B cell (primary cell): Measurements from ENCODE around the gene ACOT11. TPM values are rescaled to one million over a fixed set of nuclear protein-coding genes. Genes with fewer than 3 reads are reported as not detected.

ENCODE experiments used
- ATAC-seq: fragments of 200-7000 bp; cut with Tn5 transposase; one replicate; pipeline ENCODE4 v1.10.0; 2021; ENCODE audit warnings: low read depth, mild to moderate bottlenecking, moderate number of reproducible peaks, moderate library complexity
- CTCF ChIA-PET: fragments of 350-600 bp; sonication (Branson Sonifier 250); formaldehyde crosslinking; loops from one replicate; lab custom pipeline; 2021; ENCODE audit warnings: antibody characterized with exemption, inconsistent platforms; lab: Charles Lee
- POLR2A ChIA-PET: fragments of 350-600 bp; sonication (Branson Sonifier 250); formaldehyde crosslinking; loops from one replicate; lab custom pipeline; 2021; ENCODE audit warnings: antibody characterized with exemption; lab: Charles Lee
- DNase-seq: peaks from one replicate; pipeline ENCODE4 v3.0.0; 2013
- H2AFZ ChIP-seq: 2 replicates; pipeline ENCODE4 v1.6.1; 2012; ENCODE audit warnings: mild to moderate bottlenecking, low read depth, low read length; ENCODE audit not compliant: insufficient read depth, poor library complexity, severe bottlenecking
- H3K27ac ChIP-seq, 2 donors: 1 replicate in 1 of 2; 2 replicates in 1 of 2; pipeline ENCODE4 v1.5.1; 2012 to 2013; ENCODE audit warnings: low read length in 2 of 2, mild to moderate bottlenecking in 2 of 2, moderate library complexity in 1 of 2
- H3K27me3 ChIP-seq, 4 experiments: fragments of 200-600 bp in 1 of 4; sonication (generic) in 1 of 4; replicated peaks in 1 of 4; 1 replicate in 2 of 4; 2 replicates in 2 of 4; pipeline versions ENCODE4 v1.6.1 to v1.7.0; 2013 to 2016; ENCODE audit warnings: low read length in 3 of 4, mild to moderate bottlenecking in 2 of 4, mixed read lengths in 1 of 4, moderate library complexity in 1 of 4; ENCODE audit not compliant: insufficient read depth in 4 of 4, control insufficient read depth in 3 of 4; ENCODE audit errors: control extremely low read depth in 1 of 4
- H3K36me3 ChIP-seq, 2 experiments: replicated peaks in 1 of 2; 1 replicate in 1 of 2; 2 replicates in 1 of 2; pipeline versions ENCODE4 v1.6.1 to v1.7.1; 2013; ENCODE audit warnings: low read length in 1 of 2; ENCODE audit not compliant: insufficient read depth in 2 of 2, control insufficient read depth in 1 of 2; ENCODE audit errors: control extremely low read depth in 1 of 2, extremely low read depth in 1 of 2
- H3K4me1 ChIP-seq, 2 donors: fragments of 200-600 bp in 1 of 2; sonication (generic) in 1 of 2; 1 replicate in 1 of 2; 2 replicates in 1 of 2; pipeline versions ENCODE4 v1.5.1 to v1.6.1; 2013 to 2017; ENCODE audit warnings: low read length in 2 of 2; ENCODE audit not compliant: control insufficient read depth in 2 of 2, insufficient read depth in 2 of 2
- H3K4me2 ChIP-seq: replicated peaks from 2 replicates; pipeline ENCODE3; 2012; ENCODE audit warnings: mild to moderate bottlenecking, low read depth, low read length; ENCODE audit not compliant: poor library complexity, severe bottlenecking
- H3K4me3 ChIP-seq, 5 experiments: fragments of 200-600 bp in 1 of 5; sonication (generic) in 1 of 5; 1 replicate in 3 of 5; 2 replicates in 2 of 5; pipeline versions ENCODE4 v1.5.1 to v1.7.0; 2011 to 2016; ENCODE audit warnings: low read length in 4 of 5, mild to moderate bottlenecking in 4 of 5, low read depth in 2 of 5, control low read depth in 1 of 5, moderate library complexity in 1 of 5; ENCODE audit not compliant: insufficient read depth in 1 of 5; ENCODE audit errors: control extremely low read depth in 1 of 5, extremely low read depth in 1 of 5
- H3K79me2 ChIP-seq: fragments of 200-600 bp; sonication (generic); one replicate; pipeline ENCODE4 v1.6.0; 2016; ENCODE audit warnings: low read length; ENCODE audit not compliant: control insufficient read depth, insufficient read depth
- H3K9ac ChIP-seq: fragments of 200-600 bp; sonication (generic); 2 replicates; pipeline ENCODE4 v1.6.1; 2017; ENCODE audit warnings: mild to moderate bottlenecking, low read length, moderate library complexity
- H3K9me3 ChIP-seq, 3 donors: one replicate each; pipeline versions ENCODE4 v1.6.1 to v1.7.1; 2013; ENCODE audit warnings: low read length in 2 of 3; ENCODE audit not compliant: control insufficient read depth in 2 of 3, insufficient read depth in 1 of 3; ENCODE audit errors: control extremely low read depth in 1 of 3
- H4K20me1 ChIP-seq: 2 replicates; pipeline ENCODE4 v1.6.0; 2012; ENCODE audit warnings: mild to moderate bottlenecking, low read length; ENCODE audit not compliant: insufficient read depth, control insufficient read depth, poor library complexity, severe bottlenecking
- H3K27ac Mint-ChIP-seq: one replicate; pipeline ENCODE4 v1.8.0; 2021; ENCODE audit warnings: mixed read lengths
- H3K27me3 Mint-ChIP-seq: one replicate; pipeline ENCODE4 v1.8.0; 2021; ENCODE audit warnings: mixed read lengths
- H3K4me1 Mint-ChIP-seq: one replicate; pipeline ENCODE4 v1.8.0; 2021; ENCODE audit warnings: mixed read lengths
- H3K4me3 Mint-ChIP-seq: one replicate; pipeline ENCODE4 v1.8.0; 2021; ENCODE audit warnings: mixed read lengths
- H3K9me3 Mint-ChIP-seq: one replicate; pipeline ENCODE4 v1.8.0; 2022; ENCODE audit warnings: mixed read lengths; ENCODE audit not compliant: insufficient read depth
- CTCF ChIP-seq: fragments of 200-600 bp; IDR thresholded peaks from one replicate; pipeline ENCODE4 v1.8.0; 2022; ENCODE audit warnings: antibody characterized with exemption, mild to moderate bottlenecking
- EZH2 ChIP-seq: IDR thresholded peaks from 2 replicates; pipeline ENCODE4 v1.6.1; 2012; ENCODE audit warnings: borderline replicate concordance, low read depth, mild to moderate bottlenecking, moderate library complexity, low read length; ENCODE audit not compliant: insufficient read depth, poor library complexity, severe bottlenecking
- WGBS: methylation state at CpG from one replicate; pipeline ENCODE4 v1.1.5; 2013; ENCODE audit warnings: missing lambda C conversion rate; ENCODE audit not compliant: insufficient coverage; 5-methylcytosine and 5-hydroxymethylcytosine counted together
- intact Hi-C: fragments of 100-400 bp; cut with micrococcal nuclease; formaldehyde crosslinking; loops from one replicate; pipeline ENCODE4 v1.10.0; 2022
- polyA minus RNA-seq: library from RNA; depleted of rRNA, polyadenylated mRNA; stranded (reverse); fragments of >200 nt; gene quantifications from 2 replicates; pipeline ENCODE4 v1.2.3, GENCODE V29; 2012
- polyA plus RNA-seq: library from polyadenylated mRNA; depleted of rRNA; stranded (reverse); fragments of >200 nt; gene quantifications from 2 replicates; pipeline ENCODE4 v1.2.3, GENCODE V29; 2012
- total RNA-seq, 2 donors: library from RNA; stranded (reverse); fragments of 120-200 nt in 1 of 2; gene quantifications; 1 replicate in 1 of 2; 2 replicates in 1 of 2; pipeline versions ENCODE4 v1.2.3 to v1.2.4, GENCODE V29; 2013 to 2022

Gene ACOT11
- total RNA-seq (0.07 and 0.41 TPM in 2 replicates), polyA plus RNA-seq (0.03 and 0.04 TPM in 2 replicates), polyA minus RNA-seq (0.14 TPM in 1 of 2 replicates, not detected in the other)
- total RNA-seq (2013), result 0.28 TPM

GRCh38 chr1:54547601-54548388 is at the start of gene ACOT11:
Gene ACOT11 (plus strand): TSS chr1:54548228. CDS start chr1:54548310, 82 bp downstream.
- Mint-ChIP-seq H3K27ac (no peak within 1 kb of the TSS), H3K4me3 (no peak within 1 kb of the TSS)
- CTCF ChIA-PET, result interaction anchor here (1.1 to 1.4 kb wide), 2 partner anchors 477 to 478 kb away, joined by 3 to 5 read pairs; no protein-coding TSS in a partner anchor

More at GRCh38 chr1:54547601-54548388, at the start of gene ACOT11:
- Histone ChIP-seq H3K79me2 (no peaks in the 10 kb centered on the region), H3K36me3 (no peaks in the 10 kb centered on the region), H3K9ac (no peak within 1 kb of the TSS), H3K27ac (no peak within 1 kb of the TSS), H2AFZ (no peak within 1 kb of the TSS), H3K4me2 (no peak within 1 kb of the TSS), H3K4me3 (no peak within 1 kb of the TSS), H3K4me1 (peaks cover 0 to under 1% of the 10 kb centered on the region in 2 donors), H3K9me3 (no peaks in the 10 kb centered on the region), H3K27me3 (peaks cover 0 to 8% (median 3%) of the 10 kb centered on the region in 4 experiments), H4K20me1 (no peaks in the 10 kb centered on the region)
- ATAC-seq (no peak), DNase-seq (no peak)
- Mint-ChIP-seq H3K4me1 (peaks cover 5% of the 10 kb centered on the region), H3K9me3 (no peaks in the 10 kb centered on the region), H3K27me3 (peaks cover 41% of the 10 kb centered on the region)
- intact Hi-C loops, result no loop called here
- POLR2A ChIA-PET, result no interaction called here
- TF ChIP-seq EZH2, result no peak
- TF ChIP-seq CTCF, result no peak
- 23% methylated on average over 14 of the region's 25 CpGs for WGBS
